ENCODE results near the gene FXYD4. TPM values are rescaled to one million over a fixed set of nuclear protein-coding genes. Genes with fewer than 3 reads are reported as not detected.

FXYD4 gene
- total RNA-seq, 2 donors from 2014 or later: not detected

Other genes starting within 250 kb of the FXYD4 start
- 10 to 100 TPM; 31.1 to 31.8 TPM for gene CSGALNACT2, start 233.2 kb upstream of the FXYD4 start, total RNA-seq
- 1 to 10 TPM in 1 of 2 donors, under 1 TPM in 1; 0.81 to 1.1 TPM for gene RASGEF1A, start 104.6 kb upstream of the FXYD4 start, total RNA-seq
- gene HNRNPF, start 37.5 kb downstream of the FXYD4 start, total RNA-seq: 100 to 1,000 TPM; 109 to 112 TPM
- 1 to 10 TPM; 4.8 to 6.5 TPM for gene ZNF487, start 65.5 kb downstream of the FXYD4 start, total RNA-seq
- gene ZNF239, start 203.0 kb downstream of the FXYD4 start, total RNA-seq: 1 to 10 TPM; 4.4 to 5.1 TPM
- gene ZNF485, start 234.8 kb downstream of the FXYD4 start, total RNA-seq: 1 to 10 TPM; 2.7 to 2.9 TPM

Data from posterior vena cava (tissue), 2 donors.